Measurements from ENCODE around the gene TSTD2. TPM values are rescaled to one million over a fixed set of nuclear protein-coding genes. Genes with fewer than 3 reads are reported as not detected.

TSTD2 gene
- total RNA-seq, 1 donor from 2014 or later, result 19.6 TPM

- no peak for DNase-seq (ENCODE audit: low read depth)
- Histone ChIP-seq H3K36me3 (ENCODE audit: control insufficient read depth, insufficient read depth, low read length) (no peaks in the 10 kb centered on the region), H3K4me3 (ENCODE audit: low read depth, low read length) (no peak overlapping the region), H3K27me3 (ENCODE audit: control insufficient read depth, insufficient read depth, low read length) (no peaks in the 10 kb centered on the region)
- no peak for TF ChIP-seq CTCF (IDR thresholded peaks at IDR 0.05; ENCODE audit: insufficient read depth, low read length, poor library complexity, severe bottlenecking)
Observed at GRCh38 chr9:97617939-97618416, 15.2 kb downstream of the TSTD2 start.

GRCh38 chr9:97615439-97616072, 17.6 kb downstream of the TSTD2 start:
- H3K36me3 ChIP-seq (ENCODE audit: control insufficient read depth, insufficient read depth, low read length), result no peaks in the 10 kb centered on the region
- H3K4me3 ChIP-seq (ENCODE audit: low read depth, low read length), result no peak overlapping the region
- no peak for DNase-seq (ENCODE audit: low read depth)
- H3K27me3 ChIP-seq (ENCODE audit: control insufficient read depth, insufficient read depth, low read length), result no peaks in the 10 kb centered on the region
- TF ChIP-seq CTCF (IDR thresholded peaks at IDR 0.05; ENCODE audit: insufficient read depth, low read length, poor library complexity, severe bottlenecking), result peak; percentile 71

- no peaks in the 10 kb centered on the region for H3K27me3 ChIP-seq (ENCODE audit: control insufficient read depth, insufficient read depth, low read length)
- no peak overlapping the region for H3K4me3 ChIP-seq (ENCODE audit: low read depth, low read length)
- H3K36me3 ChIP-seq (ENCODE audit: control insufficient read depth, insufficient read depth, low read length), result peaks cover 2% of the 10 kb centered on the region
- TF ChIP-seq CTCF (IDR thresholded peaks at IDR 0.05; ENCODE audit: insufficient read depth, low read length, poor library complexity, severe bottlenecking), result no peak
- DNase-seq (ENCODE audit: low read depth), result no peak
Observed at GRCh38 chr9:97604901-97605645, 28.1 kb downstream of the TSTD2 start.

- no peak for TF ChIP-seq CTCF (IDR thresholded peaks at IDR 0.05; ENCODE audit: insufficient read depth, low read length, poor library complexity, severe bottlenecking)
- no peak for DNase-seq (ENCODE audit: low read depth)
- Histone ChIP-seq H3K36me3 (ENCODE audit: control insufficient read depth, insufficient read depth, low read length) (peaks cover 2% of the 10 kb centered on the region), H3K4me3 (ENCODE audit: low read depth, low read length) (no peak overlapping the region), H3K27me3 (ENCODE audit: control insufficient read depth, insufficient read depth, low read length) (no peaks in the 10 kb centered on the region)
Observed at GRCh38 chr9:97602430-97602829, 30.7 kb downstream of the TSTD2 start.

GRCh38 chr9:97601228-97601898, 31.8 kb downstream of the TSTD2 start:
- H3K27me3 ChIP-seq (ENCODE audit: control insufficient read depth, insufficient read depth, low read length), result no peaks in the 10 kb centered on the region
- no peak for TF ChIP-seq CTCF (IDR thresholded peaks at IDR 0.05; ENCODE audit: insufficient read depth, low read length, poor library complexity, severe bottlenecking)
- no peak for DNase-seq (ENCODE audit: low read depth)
- no peak overlapping the region for H3K4me3 ChIP-seq (ENCODE audit: low read depth, low read length)
- H3K36me3 ChIP-seq (ENCODE audit: control insufficient read depth, insufficient read depth, low read length), result peaks cover 1% of the 10 kb centered on the region
